ENCODE data around the gene SCN2B. TPM values are rescaled to one million over a fixed set of nuclear protein-coding genes. Genes with fewer than 3 reads are reported as not detected.
A peak's percentile ranks its signal among the peaks of the same experiment; 100 is the strongest.

Gene SCN2B
- under 1 TPM in 2 of 4 donors, not detected in 2; 0.14 to 0.37 TPM for total RNA-seq

- WGBS, 2 donors (ENCODE audit: low coverage in 1 of 2), result 46% methylated on average over 4 to 14 of the region's 14 CpGs
- peak within 1 kb of the TSS in 1 of 4 donors; percentile 25 for H3K27ac ChIP-seq
- in situ Hi-C loops (cut with MboI; ENCODE audit: low pct_ligation_motif_present in 1 of 4, low pct_unique_long_range_greater_than_20kb in 1 of 4, low sequenced_read_pairs in 3 of 4), result loop anchor here in 2 of 4 donors (25.0 kb wide), 3 partner anchors 111 to 311 kb away; partner anchors contain the start of gene UBE4A (in 2 of the 2)
- intact Hi-C loops (cut with DNase I; ENCODE audit: low total_unique reads), result no loop called here
- peaks cover 0 to 18% (median 2%) of the 10 kb centered on the region in 4 donors for H3K4me1 ChIP-seq
- H3K27me3 ChIP-seq, result peaks cover 27% of the 10 kb centered on the region
- DNase-seq, result no peak
- H3K36me3 ChIP-seq, result no peaks in the 10 kb centered on the region
- H3K9me3 ChIP-seq, result no peaks in the 10 kb centered on the region
- H3K4me3 ChIP-seq, result peak within 1 kb of the TSS in 3 of 4 donors; percentile 13 to 42 (median 16)
- TF ChIP-seq EP300 (IDR thresholded peaks at IDR 0.05; ENCODE audit: low read depth) (no peak), POLR2A (IDR thresholded peaks at IDR 0.05) (no peak), POLR2AphosphoS5 (IDR thresholded peaks at IDR 0.05) (no peak)
- TF ChIP-seq, protein P1, sequence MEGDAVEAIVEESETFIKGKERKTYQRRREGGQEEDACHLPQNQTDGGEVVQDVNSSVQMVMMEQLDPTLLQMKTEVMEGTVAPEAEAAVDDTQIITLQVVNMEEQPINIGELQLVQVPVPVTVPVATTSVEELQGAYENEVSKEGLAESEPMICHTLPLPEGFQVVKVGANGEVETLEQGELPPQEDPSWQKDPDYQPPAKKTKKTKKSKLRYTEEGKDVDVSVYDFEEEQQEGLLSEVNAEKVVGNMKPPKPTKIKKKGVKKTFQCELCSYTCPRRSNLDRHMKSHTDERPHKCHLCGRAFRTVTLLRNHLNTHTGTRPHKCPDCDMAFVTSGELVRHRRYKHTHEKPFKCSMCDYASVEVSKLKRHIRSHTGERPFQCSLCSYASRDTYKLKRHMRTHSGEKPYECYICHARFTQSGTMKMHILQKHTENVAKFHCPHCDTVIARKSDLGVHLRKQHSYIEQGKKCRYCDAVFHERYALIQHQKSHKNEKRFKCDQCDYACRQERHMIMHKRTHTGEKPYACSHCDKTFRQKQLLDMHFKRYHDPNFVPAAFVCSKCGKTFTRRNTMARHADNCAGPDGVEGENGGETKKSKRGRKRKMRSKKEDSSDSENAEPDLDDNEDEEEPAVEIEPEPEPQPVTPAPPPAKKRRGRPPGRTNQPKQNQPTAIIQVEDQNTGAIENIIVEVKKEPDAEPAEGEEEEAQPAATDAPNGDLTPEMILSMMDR (IDR thresholded peaks at IDR 0.05), result no peak
Observed at GRCh38 chr11:118175993-118176777, at the start of gene SCN2B. SCN2B (minus strand) TSS chr11:118176639; CDS start chr11:118176431, 208 bp downstream.

- Histone ChIP-seq H3K36me3 (peaks cover 0 to 4% (median 0%) of the 10 kb centered on the region in 4 donors), H3K4me3 (peak within 1 kb of the TSS in 1 of 4 donors; percentile 32), H3K4me1 (peaks cover 0 to 8% (median 0%) of the 10 kb centered on the region in 4 donors), H3K27ac (peak within 1 kb of the TSS; percentile 37 to 67 (median 52)), H3K9me3 (no peaks in the 10 kb centered on the region), H3K27me3 (peaks cover 22% of the 10 kb centered on the region)
- WGBS, 2 donors (ENCODE audit: low coverage in 1 of 2), result 60 to 84% methylated on average over 4 to 6 of the region's 6 CpGs
- intact Hi-C loops (cut with DNase I; ENCODE audit: low total_unique reads) (no loop called here), in situ Hi-C loops (cut with MboI; ENCODE audit: low pct_ligation_motif_present in 1 of 4, low pct_unique_long_range_greater_than_20kb in 1 of 4, low sequenced_read_pairs in 3 of 4) (no loop called here)
- TF ChIP-seq POLR2A (IDR thresholded peaks at IDR 0.05) (peak; percentile 66), POLR2AphosphoS5 (IDR thresholded peaks at IDR 0.05) (peak in 2 of 3 donors; percentile 54 to 69), EP300 (IDR thresholded peaks at IDR 0.05; ENCODE audit: low read depth) (no peak)
- TF ChIP-seq, protein P1 (IDR thresholded peaks at IDR 0.05), result no peak
- peak; percentile 60 for DNase-seq
Observed at GRCh38 chr11:118224511-118225188, 48.2 kb upstream of the SCN2B start, which contains the start of gene JAML. JAML (minus strand) TSS chr11:118225011; CDS start chr11:118214866, 10,145 bp downstream.

GRCh38 chr11:118223992-118224391 lies 47.6 kb upstream of the SCN2B start:
- 85 to 98% methylated on average over 5 to 6 of the region's 6 CpGs for WGBS, 2 donors (ENCODE audit: low coverage in 1 of 2)
- Histone ChIP-seq H3K27me3 (peaks cover 25% of the 10 kb centered on the region), H3K9me3 (no peaks in the 10 kb centered on the region), H3K27ac (peak overlapping the region; percentile 37 to 67 (median 52)), H3K36me3 (peaks cover 0 to 4% (median 0%) of the 10 kb centered on the region in 4 donors), H3K4me1 (peaks cover 0 to 8% (median 0%) of the 10 kb centered on the region in 4 donors), H3K4me3 (peak overlapping the region in 1 of 4 donors; percentile 32)
- no peak for DNase-seq
- TF ChIP-seq EP300 (IDR thresholded peaks at IDR 0.05; ENCODE audit: low read depth) (no peak), POLR2AphosphoS5 (IDR thresholded peaks at IDR 0.05) (peak in 1 of 3 donors; percentile 15), POLR2A (IDR thresholded peaks at IDR 0.05) (no peak)
- in situ Hi-C loops (cut with MboI; ENCODE audit: low pct_ligation_motif_present in 1 of 4, low pct_unique_long_range_greater_than_20kb in 1 of 4, low sequenced_read_pairs in 3 of 4) (no loop called here), intact Hi-C loops (cut with DNase I; ENCODE audit: low total_unique reads) (no loop called here)

- Histone ChIP-seq H3K27ac (peak overlapping the region; percentile 37 to 67 (median 52)), H3K9me3 (no peaks in the 10 kb centered on the region), H3K4me3 (peak overlapping the region in 1 of 4 donors; percentile 32), H3K36me3 (peaks cover 0 to 4% (median 0%) of the 10 kb centered on the region in 4 donors), H3K4me1 (peaks cover 0 to 8% (median 0%) of the 10 kb centered on the region in 4 donors), H3K27me3 (peaks cover 25% of the 10 kb centered on the region)
- no peak for DNase-seq
- intact Hi-C loops (cut with DNase I; ENCODE audit: low total_unique reads), result no loop called here
- in situ Hi-C loops (cut with MboI; ENCODE audit: low pct_ligation_motif_present in 1 of 4, low pct_unique_long_range_greater_than_20kb in 1 of 4, low sequenced_read_pairs in 3 of 4), result no loop called here
- no peak for TF ChIP-seq POLR2AphosphoS5 (IDR thresholded peaks at IDR 0.05)
- 74 to 81% methylated on average over 2 of the region's 2 CpGs for WGBS, 2 donors (ENCODE audit: low coverage in 1 of 2)
Observed at GRCh38 chr11:118223570-118223969, 47.1 kb upstream of the SCN2B start.

Data from transverse colon (tissue), 4 donors.